Stimulated activated CD8-positive, alpha-beta memory T cell treated with anti-CD3 and anti-CD28 coated beads, Interleukin-7, amount 100 ng/mL, for 24 hours (primary cell): ENCODE data around the gene FCHSD2.
"Not testable (repeated sequence)": the region's sequence is repeated elsewhere in the genome, so short reads cannot be mapped to it uniquely, and the experiment has no call there.

Experiments used
- DNase-seq: peaks from one replicate; pipeline ENCODE4 v3.0.0-alpha.2; 2020; ENCODE audit warnings: low read depth

The FCHSD2 gene

DNA sequence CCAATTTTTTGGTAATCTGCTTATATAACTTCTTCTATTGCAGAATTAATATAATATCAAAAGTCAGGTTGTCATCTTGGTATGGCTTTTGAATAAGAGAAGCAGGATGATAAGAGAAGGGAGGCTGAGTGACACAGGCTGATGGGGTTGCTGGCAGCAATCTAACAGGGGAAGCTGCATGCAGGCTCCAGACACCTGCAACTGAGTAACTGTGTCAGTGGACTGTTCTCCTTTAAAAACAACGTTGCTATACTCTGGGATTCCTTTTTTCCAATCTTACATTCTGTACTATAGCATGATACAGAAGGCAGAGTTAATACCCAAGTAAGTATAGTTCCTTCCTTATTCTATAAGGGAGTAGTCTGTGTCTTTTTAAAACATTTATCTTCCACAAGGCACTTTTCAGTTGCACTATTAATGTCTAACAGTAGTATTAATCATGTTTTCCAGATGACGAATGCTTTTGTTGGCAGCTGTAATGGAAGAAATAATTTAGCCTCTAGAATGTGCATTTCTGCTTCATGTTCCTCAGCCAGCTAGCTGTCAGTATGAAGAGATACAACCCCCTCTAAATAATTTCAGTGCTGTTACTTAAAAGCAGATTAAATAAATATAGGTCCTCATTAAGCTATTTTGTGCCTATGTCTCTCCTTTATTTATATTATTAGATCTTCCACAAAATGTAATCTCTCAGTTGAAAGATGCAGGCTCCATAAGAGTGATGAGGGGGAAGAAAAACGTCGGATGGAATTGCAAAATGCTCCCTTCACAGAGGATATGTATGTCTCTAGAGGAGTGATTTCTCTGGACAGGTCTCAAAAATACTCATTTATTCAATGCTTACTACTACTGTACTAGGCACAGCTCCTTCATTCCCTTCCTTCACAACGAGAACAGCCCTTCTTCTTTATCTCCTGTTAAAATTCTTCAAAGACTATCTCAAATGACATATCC, 277.1 kb downstream of the FCHSD2 start:
- no peak for DNase-seq

- DNase-seq: no peak
Observed at GRCh38 chr11:72863916-72864315, 278.2 kb downstream of the FCHSD2 start.

DNA sequence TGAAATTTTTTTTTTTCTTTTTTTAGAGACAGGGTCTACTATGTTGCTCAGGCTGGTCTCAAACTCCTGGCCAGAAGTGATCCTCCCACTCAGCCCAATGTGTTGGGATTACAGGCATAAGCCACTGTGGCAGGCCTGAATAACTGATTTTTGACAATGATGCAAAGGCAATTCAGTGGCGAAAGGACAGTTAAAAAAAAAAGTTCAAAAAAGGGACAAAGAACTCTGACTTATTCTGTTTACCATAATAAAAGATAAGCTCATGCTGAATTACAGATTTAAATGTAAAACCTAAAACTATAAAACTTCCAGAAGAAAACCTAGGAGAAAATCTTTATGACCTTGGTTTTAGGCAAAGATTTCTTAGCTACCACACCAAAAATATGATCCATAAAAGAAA, 279.0 kb downstream of the FCHSD2 start:
- no peak for DNase-seq

DNA sequence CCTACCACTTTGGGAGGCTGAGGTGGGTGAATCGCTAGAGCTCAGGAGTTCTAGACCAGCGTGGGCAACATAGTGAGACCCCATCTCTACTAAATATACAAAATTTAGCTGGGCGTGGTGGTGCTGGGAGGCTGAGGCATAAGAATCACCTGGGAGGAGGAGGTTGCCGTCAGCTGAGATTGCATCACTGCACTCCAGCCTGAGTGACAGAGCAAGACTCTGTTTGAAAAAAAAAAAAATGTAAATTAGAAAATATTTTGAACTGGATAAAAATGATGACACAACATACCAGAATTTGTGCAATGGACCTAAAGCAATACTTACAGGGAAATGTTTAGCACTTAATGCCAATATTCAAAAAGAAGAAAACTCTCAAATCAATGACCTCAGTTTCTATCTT, 281.5 kb downstream of the FCHSD2 start:
- DNase-seq: no peak

- DNase-seq: no peak
Observed at GRCh38 chr11:72860010-72860409, 282.1 kb downstream of the FCHSD2 start.

GRCh38 chr11:72859126-72859525, 283.0 kb downstream of the FCHSD2 start:
- no peak for DNase-seq

GRCh38 chr11:72858267-72858666, 283.9 kb downstream of the FCHSD2 start:
- DNase-seq: not testable (repeated sequence)

- no peak for DNase-seq
Observed at GRCh38 chr11:72856551-72857345, 285.4 kb downstream of the FCHSD2 start.

DNA sequence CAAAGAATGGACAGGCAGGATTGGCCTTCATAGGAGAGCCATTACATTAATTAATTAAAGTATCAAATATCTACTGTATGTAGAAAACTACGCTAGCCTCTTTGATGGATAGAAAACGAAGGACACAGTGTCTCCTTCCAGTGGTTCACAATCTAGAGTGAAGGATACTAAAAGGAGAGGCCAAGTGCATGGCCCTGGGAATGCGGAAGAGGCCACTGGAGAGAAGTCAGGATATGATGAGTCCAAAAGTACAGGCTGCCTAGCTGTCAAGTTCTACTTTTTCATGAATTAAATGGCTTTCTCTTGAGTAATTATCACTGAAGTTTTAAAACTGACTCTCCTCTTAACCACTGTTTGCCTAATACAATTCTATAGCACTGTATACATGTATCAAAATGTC, 286.1 kb downstream of the FCHSD2 start:
- DNase-seq: no peak

- no peak for DNase-seq
Observed at GRCh38 chr11:72851726-72852125, 290.4 kb downstream of the FCHSD2 start.

DNA sequence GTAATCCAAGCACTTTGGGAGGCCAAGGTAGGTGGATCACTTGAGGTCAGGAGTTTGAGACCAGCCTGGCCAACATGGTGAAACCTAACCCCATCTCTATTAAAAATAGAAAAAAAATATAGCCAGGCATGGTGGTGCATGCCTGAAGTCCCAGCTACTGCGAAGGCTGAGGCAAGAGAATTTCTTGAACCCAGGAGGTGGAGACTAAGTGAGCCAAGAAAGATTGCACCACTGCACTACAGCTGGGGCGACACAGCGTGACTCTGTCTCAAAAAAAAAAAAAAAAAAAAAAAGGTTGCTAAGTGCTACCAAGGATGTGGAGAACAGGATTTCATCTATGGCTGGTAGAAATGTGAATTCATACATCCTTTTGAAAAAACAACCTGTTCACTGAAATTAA, 291.3 kb downstream of the FCHSD2 start:
- no peak for DNase-seq

DNA sequence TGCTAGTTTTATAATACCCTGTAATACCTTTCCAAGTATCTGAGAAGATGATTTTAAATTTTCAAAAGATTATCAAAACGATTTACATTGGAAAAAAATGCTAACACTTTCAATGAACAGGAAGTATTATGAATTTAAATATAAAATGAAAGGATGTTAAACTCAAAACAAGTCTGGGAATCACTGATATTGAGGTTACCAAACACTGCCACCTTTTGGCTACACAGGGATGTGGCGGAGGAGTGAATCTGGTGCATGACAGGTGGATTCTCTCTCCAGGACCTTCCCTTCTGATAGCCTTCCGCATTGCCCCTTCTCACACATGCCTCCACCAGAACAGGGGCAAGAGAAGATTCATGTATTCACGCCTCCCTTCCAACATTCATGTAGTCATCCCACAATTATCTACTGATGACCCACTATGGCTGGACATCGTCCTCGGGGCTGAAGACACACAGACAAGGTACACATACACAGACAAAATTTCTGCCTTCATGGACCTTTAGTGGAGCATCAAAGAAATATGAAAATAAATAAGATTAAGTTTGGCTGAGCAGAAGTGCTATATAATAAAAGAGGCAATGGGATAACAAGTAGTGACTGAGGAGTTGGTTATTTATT, 293.2 kb downstream of the FCHSD2 start:
- no peak for DNase-seq

GRCh38 chr11:72844356-72844755, 297.8 kb downstream of the FCHSD2 start:
- no peak for DNase-seq

- DNase-seq: no peak
Observed at GRCh38 chr11:72842653-72843330, 299.3 kb downstream of the FCHSD2 start.

GRCh38 chr11:72842126-72842525, 300.0 kb downstream of the FCHSD2 start:
- DNase-seq: no peak

- DNase-seq: no peak
Observed at GRCh38 chr11:72841397-72841796, 300.7 kb downstream of the FCHSD2 start.

DNA sequence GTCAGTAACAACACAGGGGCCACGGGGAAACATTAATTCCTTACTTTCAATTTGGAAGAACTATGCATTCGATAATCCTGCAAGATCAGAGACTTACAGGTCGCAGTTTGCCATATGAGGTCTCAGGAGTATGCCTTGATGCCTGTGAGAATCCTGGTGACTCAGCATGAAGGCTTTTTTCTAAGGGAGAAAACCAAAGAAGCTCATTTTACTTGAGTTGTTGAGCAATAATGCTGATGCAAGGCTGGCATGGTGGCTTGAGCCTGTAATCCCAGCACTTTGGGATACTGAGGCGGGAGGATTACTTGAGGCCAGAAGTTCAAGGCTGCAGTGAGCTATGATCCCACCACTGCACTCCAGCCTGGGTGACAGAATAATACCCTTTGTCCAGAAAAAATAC, 301.3 kb downstream of the FCHSD2 start:
- no peak for DNase-seq

GRCh38 chr11:72838691-72839305, 303.3 kb downstream of the FCHSD2 start:
- no peak for DNase-seq

DNA sequence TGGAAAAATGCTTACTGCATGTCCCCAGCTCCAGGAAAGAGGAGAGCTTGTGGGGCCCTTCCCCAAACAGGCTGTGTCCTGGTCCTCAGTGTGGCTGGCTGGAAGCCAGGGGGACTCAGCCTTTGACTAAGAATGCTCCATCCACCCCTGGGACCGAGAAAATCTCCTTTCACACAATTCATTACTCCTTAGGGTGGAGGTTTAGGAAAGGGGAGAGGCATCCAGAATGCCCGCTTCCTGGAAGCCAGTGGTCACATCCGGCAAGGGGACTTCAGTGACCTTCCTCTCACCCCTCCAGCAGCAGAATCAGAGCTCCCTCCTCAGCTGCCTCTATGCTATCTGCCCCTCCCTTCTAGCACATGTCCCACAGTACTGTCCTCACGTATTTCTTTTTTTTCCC, 306.0 kb downstream of the FCHSD2 start:
- DNase-seq: no peak

GRCh38 chr11:72834905-72835304, 307.2 kb downstream of the FCHSD2 start:
- no peak for DNase-seq

- DNase-seq: no peak
Observed at GRCh38 chr11:72833811-72834493, 308.2 kb downstream of the FCHSD2 start.
